Mesodermal cell (in vitro differentiated cells): ENCODE results near the gene SH3BP5L.

Source experiments
- H3K27ac ChIP-seq: 2 replicates; pipeline ENCODE4 v1.7.0; 2013; ENCODE audit warnings: mild to moderate bottlenecking, low read depth, low read length, moderate library complexity; ENCODE audit not compliant: severe bottlenecking
- H3K36me3 ChIP-seq: 2 replicates; pipeline ENCODE4 v1.7.1; 2013; ENCODE audit warnings: mild to moderate bottlenecking, low read length, moderate library complexity; ENCODE audit not compliant: control insufficient read depth, insufficient read depth
- H3K4me1 ChIP-seq: one replicate; pipeline ENCODE4 v1.7.1; 2013; ENCODE audit warnings: mild to moderate bottlenecking, low read length; ENCODE audit not compliant: insufficient read depth, control insufficient read depth, poor library complexity, severe bottlenecking
- H3K4me3 ChIP-seq: 2 replicates; pipeline ENCODE4 v1.7.0; 2013; ENCODE audit warnings: low read length, control low read depth, mild to moderate bottlenecking; ENCODE audit not compliant: insufficient read depth, poor library complexity, severe bottlenecking; ENCODE audit errors: extremely low read depth
- H3K9me3 ChIP-seq: 2 replicates; pipeline ENCODE4 v1.7.1; 2013; ENCODE audit warnings: mild to moderate bottlenecking, low read length, moderate library complexity; ENCODE audit not compliant: control insufficient read depth
- WGBS, 2 experiments: methylation state at CpG; one replicate each; pipeline ENCODE4 v1.1.5; 2013; ENCODE audit warnings: missing lambda C conversion rate in 2 of 2; ENCODE audit not compliant: insufficient coverage in 2 of 2; 5-methylcytosine and 5-hydroxymethylcytosine counted together

The SH3BP5L gene

DNA sequence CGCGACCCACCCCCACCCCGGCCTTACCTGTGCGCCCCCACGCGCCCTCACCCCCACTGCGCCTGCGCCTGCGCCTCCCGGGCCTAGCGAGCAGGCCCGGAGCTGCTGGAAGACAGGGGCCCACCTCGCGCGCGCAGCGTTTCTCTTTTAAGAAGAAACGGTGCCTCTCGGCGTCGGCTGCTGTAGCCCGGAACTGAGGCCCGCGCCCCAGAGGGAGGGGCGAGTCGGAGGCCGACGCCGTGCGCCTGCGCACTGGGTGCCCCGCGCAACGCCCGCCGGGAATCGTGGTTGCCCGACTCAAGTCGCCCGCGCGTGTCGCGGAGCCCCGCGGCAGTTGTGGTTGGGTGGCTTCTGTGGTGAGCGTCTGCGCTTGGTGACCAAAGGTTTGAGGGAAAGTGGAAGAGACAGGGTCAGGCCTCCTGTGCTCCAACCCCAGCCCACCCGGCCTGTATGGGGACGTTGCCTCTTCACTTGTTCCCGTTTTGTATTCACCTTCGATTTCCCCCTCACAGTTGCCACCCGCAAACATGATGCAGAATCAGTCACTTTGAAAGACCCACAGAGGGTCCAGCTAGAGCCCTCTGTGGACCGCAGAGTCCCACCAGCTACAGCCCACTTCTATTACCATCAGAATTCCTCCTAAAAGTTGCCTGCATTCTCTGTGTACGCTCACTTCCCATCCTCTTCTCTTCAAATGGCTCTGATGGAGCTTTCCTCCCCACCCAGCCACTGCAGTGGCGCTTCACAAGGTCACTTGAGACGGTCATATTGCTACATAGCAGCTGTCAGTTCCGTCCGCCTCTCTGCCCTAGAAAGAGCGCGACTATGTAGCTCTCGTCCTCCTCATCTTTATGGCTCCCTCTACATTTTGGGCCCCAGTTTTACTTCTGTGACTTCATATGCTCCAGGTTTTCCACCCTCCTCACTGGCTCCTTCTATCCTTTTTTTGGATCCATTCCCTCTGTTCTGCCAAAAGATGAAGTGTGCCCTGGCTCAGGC is 33.5 kb upstream of the SH3BP5L start, which contains the start of gene ZNF692:
TSS of gene ZNF692 (minus strand) at position 195 of the 999 bp plus-strand sequence. CDS start 776 bp downstream, outside the sequence.
- H3K4me1 ChIP-seq, result peaks cover 15% of the 10 kb centered on the region
- WGBS, 2 experiments, result 12 to 14% methylated on average over 41 to 47 of the region's 62 CpGs
- H3K9me3 ChIP-seq, result no peaks in the 10 kb centered on the region
- H3K27ac ChIP-seq, result peak within 1 kb of the TSS; percentile 75
- peaks cover 22% of the 10 kb centered on the region for H3K36me3 ChIP-seq
- H3K4me3 ChIP-seq, result peak within 1 kb of the TSS; percentile 64

DNA sequence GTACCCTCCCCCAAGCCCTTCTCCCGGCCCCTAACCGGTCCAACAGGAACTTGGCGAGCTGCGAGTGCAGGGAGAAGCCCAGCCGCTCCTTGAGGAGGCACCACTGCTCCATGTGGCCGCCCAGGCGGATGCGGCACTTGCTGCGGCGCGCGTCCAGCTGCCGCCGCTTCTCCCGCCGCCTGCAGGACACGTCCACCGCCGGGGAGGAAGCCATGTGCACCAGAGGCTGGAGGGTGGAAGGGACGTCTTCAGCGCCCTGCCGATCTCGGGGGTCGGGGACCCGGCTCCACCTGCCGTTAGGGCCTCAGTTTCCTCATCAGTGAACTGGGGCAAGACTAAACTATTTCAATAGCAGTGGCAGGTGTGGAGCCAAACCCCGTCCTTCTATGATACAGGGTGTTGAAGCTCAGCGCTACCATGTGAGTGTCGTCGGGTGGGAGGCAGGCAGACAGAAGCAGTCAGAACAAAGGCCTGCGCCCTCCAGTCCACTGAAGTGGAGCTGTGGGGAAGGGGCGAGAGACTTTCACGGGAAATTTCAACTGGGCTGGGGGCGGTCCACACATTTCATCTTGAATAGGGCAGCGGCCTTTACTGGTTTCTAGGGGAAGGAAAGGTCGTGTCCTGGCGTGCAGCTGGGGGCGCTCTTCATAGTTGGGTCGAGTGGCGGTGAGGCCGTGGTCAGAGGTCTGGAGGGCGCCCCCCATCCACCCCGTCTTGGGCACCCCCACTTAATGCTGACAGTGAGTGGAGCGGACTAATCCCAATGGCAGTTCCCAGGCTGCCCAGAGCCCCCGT is 32.6 kb upstream of the SH3BP5L start:
- Histone ChIP-seq H3K36me3 (peaks cover 29% of the 10 kb centered on the region), H3K4me3 (peak overlapping the region; percentile 64), H3K4me1 (peaks cover 10% of the 10 kb centered on the region), H3K9me3 (no peaks in the 10 kb centered on the region), H3K27ac (peak overlapping the region; percentile 75)
- WGBS, 2 experiments, result 2 to 3% methylated on average over 35 to 42 of the region's 45 CpGs

DNA sequence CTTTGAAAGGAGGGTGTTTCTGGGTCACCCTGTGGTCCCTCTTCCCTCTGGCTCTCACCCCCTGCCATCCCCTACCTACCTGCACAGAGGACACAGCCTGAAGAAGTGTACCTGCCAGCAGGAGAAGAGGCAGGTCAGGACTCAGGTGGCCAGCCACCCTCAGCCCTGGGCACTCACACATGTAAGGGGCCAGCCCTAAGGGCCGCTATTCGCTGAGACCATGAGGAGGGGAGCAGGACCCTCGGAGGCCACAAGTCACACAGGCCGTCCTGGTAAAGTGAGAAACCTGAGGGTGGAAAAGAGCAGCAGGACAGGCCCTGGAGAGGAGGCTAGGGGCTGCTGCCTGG is 32.0 kb upstream of the SH3BP5L start:
- H3K4me1 ChIP-seq, result peaks cover 10% of the 10 kb centered on the region
- H3K9me3 ChIP-seq, result no peaks in the 10 kb centered on the region
- no peak overlapping the region for H3K27ac ChIP-seq
- peak overlapping the region; percentile 64 for H3K4me3 ChIP-seq
- WGBS, 2 experiments, result 14 to 29% methylated on average over 4 of the region's 4 CpGs
- peaks cover 30% of the 10 kb centered on the region for H3K36me3 ChIP-seq

DNA sequence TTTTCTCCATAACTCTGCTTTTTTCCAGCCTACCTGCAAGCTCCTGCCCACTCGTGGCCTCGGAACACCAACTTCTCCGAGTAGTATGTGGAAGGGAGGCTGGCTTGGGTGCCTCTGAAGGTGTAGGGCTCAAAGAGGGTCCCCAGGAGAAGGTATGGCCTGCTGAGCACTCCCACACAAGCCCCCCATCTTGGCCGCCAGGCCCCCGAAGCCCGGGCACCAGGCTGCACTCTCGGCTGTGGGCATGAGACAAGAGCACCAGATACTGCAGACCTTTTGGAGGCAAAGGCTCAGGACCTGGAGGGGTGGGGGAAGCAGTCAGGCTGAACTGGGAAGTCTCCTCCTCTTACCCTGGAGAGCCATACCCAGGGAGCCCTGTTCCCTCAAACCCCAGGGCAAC is 31.5 kb upstream of the SH3BP5L start:
- Histone ChIP-seq H3K9me3 (no peaks in the 10 kb centered on the region), H3K4me1 (peaks cover 10% of the 10 kb centered on the region), H3K27ac (no peak overlapping the region), H3K4me3 (peak overlapping the region; percentile 64), H3K36me3 (peaks cover 34% of the 10 kb centered on the region)
- 100% methylated on average over 4 of the region's 7 CpGs; no CpG with 5 or more reads in 1 of the 2 experiments for WGBS, 2 experiments

DNA sequence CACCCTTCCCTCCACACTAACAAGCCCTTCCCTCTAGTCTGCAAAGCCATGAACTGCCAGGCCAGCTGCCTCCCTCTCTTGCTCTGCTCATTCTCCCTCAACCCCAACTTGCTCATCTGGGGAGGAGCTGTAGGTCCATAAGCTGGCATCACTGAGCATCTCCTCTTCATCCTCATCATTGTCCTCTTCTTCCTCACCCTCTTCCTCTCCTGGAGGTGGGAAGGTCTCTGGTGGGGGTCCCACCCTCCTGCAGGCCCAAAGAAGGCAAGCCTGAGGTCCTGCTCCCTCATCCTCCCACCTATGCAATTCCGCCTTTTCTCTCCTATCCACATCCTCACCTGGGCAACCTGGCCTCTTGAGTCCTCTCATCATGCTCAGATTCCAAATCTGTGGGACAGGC is 30.5 kb upstream of the SH3BP5L start:
- WGBS, 2 experiments, result 100% methylated on average over 1 of the region's 1 CpG
- Histone ChIP-seq H3K4me1 (peaks cover 10% of the 10 kb centered on the region), H3K36me3 (peaks cover 42% of the 10 kb centered on the region), H3K9me3 (no peaks in the 10 kb centered on the region), H3K4me3 (no peak overlapping the region), H3K27ac (no peak overlapping the region)

DNA sequence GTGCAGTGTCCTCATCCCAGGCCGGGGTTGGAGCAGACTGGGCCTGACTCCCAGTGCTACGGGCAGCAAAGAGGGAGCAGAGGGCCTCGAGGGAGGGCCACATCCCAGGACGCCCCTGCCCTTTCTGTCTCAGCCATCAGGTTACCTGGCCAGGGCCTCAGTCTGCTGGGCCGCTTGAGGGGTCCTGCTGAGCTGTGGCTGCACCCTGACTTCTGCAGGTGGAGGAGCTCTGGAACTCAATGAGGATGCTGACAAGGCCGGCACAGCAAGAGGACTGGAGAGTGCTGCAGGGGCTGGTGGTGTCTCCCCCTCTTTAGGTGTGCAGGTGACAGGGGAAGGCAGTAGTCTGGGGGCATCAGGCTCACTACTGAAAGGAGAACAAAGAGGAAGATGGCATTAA is 29.9 kb upstream of the SH3BP5L start:
- Histone ChIP-seq H3K4me3 (no peak overlapping the region), H3K9me3 (no peaks in the 10 kb centered on the region), H3K27ac (no peak overlapping the region), H3K36me3 (peaks cover 47% of the 10 kb centered on the region), H3K4me1 (peaks cover 10% of the 10 kb centered on the region)
- 83 to 91% methylated on average over 5 to 6 of the region's 6 CpGs for WGBS, 2 experiments

DNA sequence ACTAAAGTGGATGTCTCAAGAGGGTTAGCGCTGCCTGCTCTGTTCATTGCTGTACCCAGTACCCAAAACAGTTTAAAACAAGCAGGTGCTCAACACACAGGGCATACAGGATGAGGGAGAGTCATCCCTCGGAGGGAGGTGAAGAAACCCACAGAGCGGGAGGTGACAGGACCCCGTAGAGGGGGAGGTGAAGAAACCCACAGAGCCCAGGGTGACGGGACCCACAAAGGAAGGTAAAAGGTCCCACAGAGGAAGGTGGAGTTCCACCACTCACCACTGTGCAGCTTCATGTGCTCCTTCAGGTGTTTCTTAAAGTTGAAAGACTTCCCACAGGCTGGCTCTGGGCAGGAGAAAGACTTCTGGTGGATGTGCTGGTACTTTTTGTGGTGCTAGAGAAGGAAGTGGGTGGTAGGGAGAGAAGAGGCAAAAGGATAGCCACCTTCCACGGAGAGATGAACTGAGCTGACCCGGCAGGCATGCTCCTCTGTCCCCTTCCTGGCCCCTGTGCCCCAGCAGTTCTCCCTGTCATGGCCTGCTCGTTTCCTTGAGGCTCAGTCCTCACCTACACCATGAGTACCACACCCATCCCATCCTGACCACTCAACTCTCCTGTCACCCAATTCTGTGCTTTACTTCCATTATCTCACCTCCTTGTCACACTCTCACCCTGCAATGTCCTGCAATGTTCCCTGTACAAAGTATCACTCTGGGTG is 28.1 kb upstream of the SH3BP5L start:
- WGBS, 2 experiments, result 97 to 98% methylated on average over 4 to 6 of the region's 8 CpGs
- H3K27ac ChIP-seq, result no peak overlapping the region
- H3K9me3 ChIP-seq, result no peaks in the 10 kb centered on the region
- peaks cover 10% of the 10 kb centered on the region for H3K4me1 ChIP-seq
- H3K4me3 ChIP-seq, result no peak overlapping the region
- peaks cover 63% of the 10 kb centered on the region for H3K36me3 ChIP-seq

DNA sequence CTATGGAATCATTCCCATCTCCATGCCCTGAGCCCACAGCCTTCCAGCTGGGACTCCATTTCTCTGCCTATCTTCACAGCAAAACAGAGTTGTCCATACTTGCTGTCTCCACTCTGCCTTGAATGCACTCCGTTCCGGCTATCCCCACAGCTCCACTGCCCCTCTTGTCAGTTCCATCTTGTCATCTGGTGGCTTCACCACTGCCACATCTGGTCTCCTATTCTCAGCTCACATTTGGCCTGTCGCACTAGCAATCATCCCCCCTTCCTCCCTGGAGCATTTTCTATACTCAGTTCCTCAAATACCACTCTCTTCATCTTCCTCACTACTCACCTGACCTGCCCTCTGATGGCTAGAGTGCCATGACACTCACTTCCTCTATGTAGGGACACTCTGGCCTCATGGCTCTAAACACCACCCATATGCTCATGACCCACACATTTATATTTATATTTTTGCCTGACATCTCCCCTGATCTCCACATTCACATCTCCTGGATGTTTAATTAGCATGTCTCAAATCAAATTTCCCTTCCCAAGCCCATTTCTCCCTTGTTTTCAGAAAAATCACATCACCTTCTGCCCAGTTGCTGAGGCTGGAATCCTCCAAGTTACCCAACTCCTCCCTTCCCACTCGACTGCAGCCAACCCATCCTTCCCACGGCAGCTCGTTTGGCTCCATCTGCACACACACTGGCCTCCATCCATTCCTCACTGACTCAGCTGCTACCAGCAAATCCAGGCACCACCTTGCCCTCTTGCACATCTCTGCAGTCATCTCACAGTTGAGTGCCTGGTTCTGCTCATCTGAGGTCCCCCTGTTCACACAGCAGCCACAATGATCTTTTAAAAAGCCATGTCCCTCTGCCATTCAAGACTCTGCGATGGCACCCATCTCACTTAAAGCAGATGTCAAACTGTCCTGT is 27.0 kb upstream of the SH3BP5L start:
- Histone ChIP-seq H3K4me3 (no peak overlapping the region), H3K27ac (no peak overlapping the region), H3K36me3 (peaks cover 73% of the 10 kb centered on the region), H3K9me3 (no peaks in the 10 kb centered on the region), H3K4me1 (peaks cover 9% of the 10 kb centered on the region)
- WGBS, 2 experiments, result 89 to 94% methylated on average over 3 to 7 of the region's 7 CpGs

DNA sequence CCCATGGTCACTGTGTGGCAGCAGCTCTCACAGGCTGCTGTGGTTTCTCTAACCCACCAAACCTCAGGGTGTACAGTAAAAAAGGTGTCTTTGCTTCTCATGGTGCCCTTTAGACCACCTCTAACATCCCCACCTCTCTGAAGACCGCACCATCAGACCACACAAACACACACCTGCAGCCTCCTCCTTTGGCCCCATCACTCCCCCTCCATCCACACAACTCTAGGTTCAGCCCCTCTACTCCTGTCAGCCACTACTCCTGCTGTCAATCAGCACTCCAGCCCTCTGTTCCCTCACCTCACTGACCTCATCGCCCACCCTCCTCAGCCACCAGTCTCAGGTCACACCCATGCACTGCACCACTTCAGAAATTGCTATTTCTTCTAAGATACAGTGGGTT is 25.7 kb upstream of the SH3BP5L start:
- no peak overlapping the region for H3K27ac ChIP-seq
- WGBS, 2 experiments, result 100% methylated on average over 1 of the region's 2 CpGs
- no peaks in the 10 kb centered on the region for H3K9me3 ChIP-seq
- H3K4me1 ChIP-seq, result peaks cover 2% of the 10 kb centered on the region
- H3K4me3 ChIP-seq, result no peak overlapping the region
- peaks cover 86% of the 10 kb centered on the region for H3K36me3 ChIP-seq
